GM18951 (cell line): Measurements from ENCODE around the gene MINDY4.

ENCODE experiments used
- POLR2A ChIP-seq: IDR thresholded peaks from 4 replicates; pipeline ENCODE4 v1.6.1; 2011; ENCODE audit warnings: mild to moderate bottlenecking; ENCODE audit not compliant: insufficient read length, insufficient read depth; ENCODE audit errors: extremely low read depth
- in situ Hi-C: fragments of 300-500 bp; cut with MboI; formaldehyde crosslinking; loops from one replicate; pipeline ENCODE4 v1.12.0; 2022; ENCODE audit warnings: low sequenced_read_pairs, mixed read lengths, inconsistent platforms; ENCODE audit not compliant: unreplicated experiment

The MINDY4 gene

DNA sequence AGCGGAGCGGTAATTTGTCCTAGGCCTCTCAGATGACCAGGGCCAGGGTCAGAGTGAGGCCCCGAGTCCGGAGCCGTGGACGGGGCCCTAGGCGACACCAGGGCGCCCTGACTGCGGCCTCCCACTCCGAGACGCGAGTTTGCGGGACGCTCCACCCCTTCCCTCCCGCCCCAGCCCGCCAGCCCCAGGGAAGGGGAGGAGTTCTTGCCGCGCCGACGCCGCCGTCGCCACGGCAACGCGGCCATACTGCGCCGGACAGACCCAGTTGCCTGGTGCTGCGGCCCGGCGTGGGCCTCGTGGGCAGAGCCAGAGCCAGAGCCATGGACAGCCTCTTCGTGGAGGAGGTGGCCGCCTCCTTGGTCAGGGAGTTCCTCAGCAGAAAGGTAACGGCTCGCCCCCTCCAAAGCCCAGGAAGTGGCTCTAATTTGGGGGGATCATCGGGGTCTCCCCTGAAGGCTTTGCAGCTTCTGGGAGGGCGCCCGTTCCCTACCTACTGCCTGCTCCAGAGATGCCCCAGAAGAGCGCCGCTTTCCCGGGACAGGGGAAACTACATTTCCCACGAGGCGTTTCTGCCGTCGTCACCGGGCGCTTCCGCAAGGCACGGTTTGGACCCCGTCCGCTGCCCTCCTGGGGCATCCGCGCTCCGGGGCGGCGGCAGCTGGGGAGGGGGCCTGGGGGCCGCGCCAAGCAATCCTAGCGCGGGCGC, at the start of gene MINDY4:
TSS of gene MINDY4 (plus strand) at position 244 of the 706 bp plus-strand sequence. CDS start at position 321, 77 bp downstream.
- in situ Hi-C loops, result no loop called here
- peak; percentile 51 for TF ChIP-seq POLR2A

DNA sequence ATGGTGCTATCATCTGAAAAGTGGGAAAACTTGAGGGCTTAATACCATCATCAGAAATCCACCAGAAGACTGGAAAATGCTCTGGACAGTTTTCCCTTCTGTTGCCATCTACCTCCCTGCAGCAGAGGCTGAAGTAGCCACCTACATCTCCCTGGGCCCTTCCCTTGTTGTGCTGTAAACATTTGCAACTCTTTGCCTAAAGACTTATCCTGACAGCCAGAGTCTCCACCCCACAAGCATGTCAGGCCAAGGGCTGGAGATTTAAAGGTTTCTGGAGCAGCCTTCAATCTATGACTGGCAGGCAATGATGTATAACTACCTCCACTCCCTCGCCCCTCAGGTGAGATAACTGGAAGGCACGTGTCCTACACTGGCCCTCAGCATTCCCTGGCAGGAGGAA, 49.0 kb upstream of the MINDY4 start:
- in situ Hi-C loops, result no loop called here
- no peak for TF ChIP-seq POLR2A

DNA sequence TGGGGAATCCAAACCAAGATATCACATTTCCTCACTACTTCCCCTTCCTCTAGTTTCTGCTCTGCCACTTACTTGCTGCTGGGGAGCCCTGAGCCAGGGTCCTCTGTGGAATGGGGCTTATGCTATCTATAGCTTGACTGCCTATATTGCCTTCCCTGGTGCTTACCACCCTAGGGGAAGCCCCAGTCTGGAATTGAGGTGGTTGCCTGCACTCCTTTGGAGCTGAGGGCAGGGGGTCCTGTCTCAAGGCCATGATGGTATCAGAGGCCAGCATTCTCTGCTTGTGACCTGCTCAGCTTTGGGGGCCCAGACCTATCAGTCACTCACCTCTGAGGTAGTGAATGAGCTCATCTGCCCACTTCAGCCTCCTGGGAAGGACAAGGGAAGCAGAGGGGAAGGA, 48.5 kb upstream of the MINDY4 start:
- in situ Hi-C loops, result no loop called here
- TF ChIP-seq POLR2A, result no peak

GRCh38 chr7:30723776-30724175, 47.4 kb upstream of the MINDY4 start:
- TF ChIP-seq POLR2A, result no peak
- in situ Hi-C loops, result no loop called here

GRCh38 chr7:30726296-30727006, 44.8 kb upstream of the MINDY4 start:
- TF ChIP-seq POLR2A, result no peak
- in situ Hi-C loops, result no loop called here

- no peak for TF ChIP-seq POLR2A
- in situ Hi-C loops, result no loop called here
These were observed 43.9 kb upstream of the MINDY4 start for GRCh38 chr7:30727061-30727945.

DNA sequence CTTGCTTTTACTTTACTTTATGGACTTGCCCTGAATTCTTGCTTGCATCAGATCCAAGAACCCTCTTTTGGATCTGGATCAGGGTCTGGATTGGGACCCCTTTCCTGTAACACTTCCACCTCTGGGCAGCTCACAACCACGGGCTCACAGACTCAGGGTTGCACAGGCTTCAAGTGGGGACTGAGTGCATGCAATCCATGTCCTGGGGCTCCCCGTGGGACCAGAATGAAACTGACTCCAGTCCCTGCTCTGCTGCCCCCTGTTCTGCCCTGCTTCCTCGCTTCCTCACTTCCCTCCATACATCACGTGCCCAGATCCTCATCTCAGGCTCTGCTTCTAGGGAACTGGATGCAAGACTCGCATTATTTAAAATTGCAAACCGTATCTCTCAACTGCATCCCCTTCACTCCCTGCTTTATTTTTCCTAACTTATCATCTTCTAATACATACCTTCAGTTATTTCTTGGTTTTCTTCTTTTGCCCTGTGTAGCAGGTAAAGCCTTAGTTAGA, 42.6 kb upstream of the MINDY4 start:
- in situ Hi-C loops, result no loop called here
- TF ChIP-seq POLR2A, result no peak

- in situ Hi-C loops, result no loop called here
- no peak for TF ChIP-seq POLR2A
These were observed 41.6 kb upstream of the MINDY4 start for GRCh38 chr7:30729642-30730041.

GRCh38 chr7:30730097-30730496, 41.1 kb upstream of the MINDY4 start:
- in situ Hi-C loops, result no loop called here

GRCh38 chr7:30730996-30731395, 40.2 kb upstream of the MINDY4 start:
- in situ Hi-C loops, result no loop called here
- no peak for TF ChIP-seq POLR2A

More at GRCh38 chr7:30730097-30730496, 41.1 kb upstream of the MINDY4 start:
- no peak for TF ChIP-seq POLR2A

GRCh38 chr7:30731581-30731980, 39.6 kb upstream of the MINDY4 start:
- TF ChIP-seq POLR2A, result no peak
- in situ Hi-C loops, result no loop called here

- no peak for TF ChIP-seq POLR2A
- in situ Hi-C loops, result no loop called here
These were observed 38.6 kb upstream of the MINDY4 start for GRCh38 chr7:30732606-30733005.

GRCh38 chr7:30733216-30733615, 38.0 kb upstream of the MINDY4 start:
- in situ Hi-C loops, result no loop called here
- no peak for TF ChIP-seq POLR2A
